DND-41 (cell line): Measurements from ENCODE around the gene MEMO1.
A peak's percentile ranks its signal among the peaks of the same experiment; 100 is the strongest.

Source experiments
- ATAC-seq: fragments of 200-7000 bp; cut with Tn5 transposase; 3 replicates; pipeline ENCODE4 v1.9.1; 2021; ENCODE audit warnings: low read depth; ENCODE audit not compliant: insufficient read depth
- DNase-seq: peaks from one replicate; pipeline ENCODE4 v3.0.0-alpha.2; 2020
- H2AFZ ChIP-seq: 2 replicates; pipeline ENCODE4 v1.6.0; 2012; ENCODE audit warnings: low read depth, low read length
- H3K27ac ChIP-seq: 2 replicates; pipeline ENCODE4 v1.5.1; 2012; ENCODE audit warnings: low read length, inconsistent platforms
- H3K27me3 ChIP-seq: fragments of 200-600 bp; sonication (generic); 2 replicates; pipeline ENCODE4 v1.6.0; 2012; ENCODE audit warnings: low read length, mild to moderate bottlenecking, inconsistent platforms; ENCODE audit not compliant: insufficient read depth, poor library complexity
- H3K36me3 ChIP-seq: 2 replicates; pipeline ENCODE4 v1.5.1; 2012; ENCODE audit warnings: low read length, inconsistent platforms; ENCODE audit not compliant: insufficient read depth
- H3K4me1 ChIP-seq: 2 replicates; pipeline ENCODE4 v1.5.1; 2012; ENCODE audit warnings: mild to moderate bottlenecking, low read length; ENCODE audit not compliant: insufficient read depth
- H3K4me2 ChIP-seq: 2 replicates; pipeline ENCODE4 v1.6.0; 2012; ENCODE audit warnings: mild to moderate bottlenecking, moderate library complexity, low read length, inconsistent platforms; ENCODE audit not compliant: insufficient read depth
- H3K4me3 ChIP-seq, 2 experiments: fragments of 200-600 bp in 1 of 2; shearing (Covaris generic) in 1 of 2; 2 replicates each; pipeline ENCODE4 v1.5.1; 2012 to 2016; ENCODE audit warnings: inconsistent platforms in 2 of 2, low read length in 2 of 2, mild to moderate bottlenecking in 2 of 2, low read depth in 1 of 2, moderate library complexity in 1 of 2
- H3K79me2 ChIP-seq: 2 replicates; pipeline ENCODE4 v1.6.0; 2012; ENCODE audit warnings: low read length, inconsistent platforms; ENCODE audit not compliant: insufficient read depth
- H3K9ac ChIP-seq: 2 replicates; pipeline ENCODE4 v1.6.0; 2012; ENCODE audit warnings: low read depth, mild to moderate bottlenecking, inconsistent platforms, low read length, moderate library complexity
- H3K9me3 ChIP-seq: 2 replicates; pipeline ENCODE4 v1.5.1; 2012; ENCODE audit warnings: low read length, moderate library complexity, mild to moderate bottlenecking, inconsistent platforms; ENCODE audit not compliant: insufficient read depth, severe bottlenecking
- H4K20me1 ChIP-seq: 2 replicates; pipeline ENCODE4 v1.6.0; 2012; ENCODE audit warnings: low read length; ENCODE audit not compliant: insufficient read depth
- CTCF ChIP-seq: IDR thresholded peaks from 2 replicates; pipeline ENCODE4 v1.5.1; 2012; ENCODE audit warnings: borderline replicate concordance, low read length, moderate library complexity, mild to moderate bottlenecking; ENCODE audit not compliant: poor library complexity, severe bottlenecking; ENCODE audit errors: extremely low read depth
- EZH2 ChIP-seq: IDR thresholded peaks from 3 replicates; pipeline ENCODE4 v1.6.1; 2012; ENCODE audit warnings: borderline replicate concordance, low read depth, mild to moderate bottlenecking, moderate library complexity, low read length, inconsistent platforms; ENCODE audit not compliant: severe bottlenecking

The MEMO1 gene

DNA sequence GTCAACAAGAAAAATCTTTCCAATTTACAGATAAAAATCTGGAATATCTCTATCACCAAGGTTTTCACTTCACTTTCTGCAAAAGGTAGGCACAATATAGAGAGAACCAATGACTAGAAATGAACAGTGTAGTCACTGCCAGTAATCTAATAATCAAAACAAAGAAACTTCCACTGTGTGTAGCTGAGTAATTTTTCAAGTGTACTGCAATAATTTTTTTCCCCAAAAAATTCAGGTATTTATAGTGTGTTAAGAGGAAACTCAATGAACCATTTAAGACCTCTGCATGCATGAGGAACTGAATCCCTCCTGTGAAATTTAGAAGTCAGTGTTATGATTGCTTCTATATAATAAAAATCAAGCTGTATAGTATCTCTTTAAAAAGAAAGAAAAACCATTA lies 121.8 kb downstream of the MEMO1 start:
- no peak overlapping the region for H3K9ac ChIP-seq

DNA sequence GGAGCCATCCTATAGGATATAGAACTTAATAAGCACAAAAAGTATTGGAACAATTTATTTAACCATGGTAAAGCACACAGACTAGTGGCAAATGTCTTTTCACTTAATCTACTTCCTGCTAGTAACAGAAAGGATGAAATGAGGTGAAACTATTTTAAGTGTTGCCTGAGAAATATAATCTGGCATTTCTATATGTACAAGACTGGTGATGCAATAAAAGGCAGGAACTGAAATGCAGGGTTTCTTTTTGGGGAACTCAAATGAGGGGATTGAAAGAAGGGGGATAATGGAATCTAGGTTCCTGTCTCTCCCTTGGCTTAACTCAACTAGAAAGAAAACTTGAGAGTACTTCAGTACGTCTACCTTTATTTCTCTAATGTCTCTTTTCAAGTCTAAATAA lies 122.3 kb downstream of the MEMO1 start:
- no peak overlapping the region for H3K4me2 ChIP-seq
- H3K27me3 ChIP-seq: no peaks in the 10 kb centered on the region
- no peak overlapping the region for H3K27ac ChIP-seq
- H4K20me1 ChIP-seq: no peaks in the 10 kb centered on the region
- H3K36me3 ChIP-seq: peaks cover 25% of the 10 kb centered on the region
- TF ChIP-seq CTCF (no peak), EZH2 (no peak)
- no peak overlapping the region for H3K9ac ChIP-seq
- DNase-seq: no peak
- no peaks in the 10 kb centered on the region for H3K4me1 ChIP-seq
- no peak overlapping the region for H2AFZ ChIP-seq
- H3K79me2 ChIP-seq: no peaks in the 10 kb centered on the region; the same call in 1 of the 2 replicates
- no peak overlapping the region for H3K4me3 ChIP-seq
- H3K9me3 ChIP-seq: no peaks in the 10 kb centered on the region
- ATAC-seq: no peak

More for the DNA sequence above, 121.8 kb downstream of the MEMO1 start:
- TF ChIP-seq EZH2: no peak
- no peak for TF ChIP-seq CTCF
- DNase-seq: no peak
- no peak overlapping the region for H3K4me3 ChIP-seq
- ATAC-seq: no peak
- H3K4me1 ChIP-seq: no peaks in the 10 kb centered on the region
- H3K27ac ChIP-seq: no peak overlapping the region
- no peak overlapping the region for H2AFZ ChIP-seq
- H3K9me3 ChIP-seq: no peaks in the 10 kb centered on the region
- H4K20me1 ChIP-seq: peaks cover under 1% of the 10 kb centered on the region; the same call in 1 of the 2 replicates
- no peaks in the 10 kb centered on the region for H3K27me3 ChIP-seq
- no peak overlapping the region for H3K4me2 ChIP-seq
- no peaks in the 10 kb centered on the region; the same call in 1 of the 2 replicates for H3K79me2 ChIP-seq
- peaks cover 25% of the 10 kb centered on the region for H3K36me3 ChIP-seq

DNA sequence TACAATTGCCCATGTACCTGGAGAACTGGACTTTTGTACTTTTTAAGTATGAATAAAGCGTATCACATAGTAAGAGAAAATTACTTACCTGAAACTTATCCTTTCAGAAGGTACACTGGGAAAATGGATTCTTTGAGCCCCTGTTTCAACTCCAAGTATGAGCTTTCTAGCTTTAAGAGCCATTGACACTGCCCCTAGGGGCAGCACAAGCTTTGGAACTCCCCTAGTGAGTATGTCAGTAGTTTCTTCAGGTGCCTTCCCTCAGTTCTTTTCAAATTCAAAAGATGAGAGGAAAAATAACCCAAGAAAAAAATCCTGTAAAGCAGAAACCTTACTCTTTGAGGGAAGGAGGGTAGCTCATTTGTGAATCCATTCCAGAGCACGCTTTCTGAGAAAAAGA lies 124.1 kb downstream of the MEMO1 start:
- TF ChIP-seq CTCF (peak; percentile 34), EZH2 (no peak)
- H3K9ac ChIP-seq: no peak overlapping the region
- no peaks in the 10 kb centered on the region for H3K4me1 ChIP-seq
- no peak overlapping the region for H3K27ac ChIP-seq
- H3K9me3 ChIP-seq: no peaks in the 10 kb centered on the region
- H3K27me3 ChIP-seq: no peaks in the 10 kb centered on the region
- no peaks in the 10 kb centered on the region for H3K79me2 ChIP-seq
- H3K4me3 ChIP-seq: no peak overlapping the region
- H4K20me1 ChIP-seq: no peaks in the 10 kb centered on the region
- H2AFZ ChIP-seq: no peak overlapping the region
- no peak overlapping the region for H3K4me2 ChIP-seq
- peak; percentile 54; the same call in 1 of the 3 replicates for ATAC-seq
- DNase-seq: no peak
- H3K36me3 ChIP-seq: peaks cover 24% of the 10 kb centered on the region

GRCh38 chr2:31877008-31877407 lies 133.8 kb downstream of the MEMO1 start:
- TF ChIP-seq CTCF (no peak), EZH2 (no peak)
- ATAC-seq (no peak), DNase-seq (no peak)
- peaks cover 9% of the 10 kb centered on the region; the same call in 1 of the 2 replicates for H3K36me3 ChIP-seq
- no peak overlapping the region for H3K4me2 ChIP-seq
- no peak overlapping the region for H3K27ac ChIP-seq
- no peaks in the 10 kb centered on the region for H3K79me2 ChIP-seq
- no peak overlapping the region for H3K4me3 ChIP-seq
- H3K4me1 ChIP-seq: no peaks in the 10 kb centered on the region
- no peak overlapping the region for H2AFZ ChIP-seq
- no peaks in the 10 kb centered on the region for H3K27me3 ChIP-seq
- no peaks in the 10 kb centered on the region for H4K20me1 ChIP-seq
- no peaks in the 10 kb centered on the region for H3K9me3 ChIP-seq
- H3K9ac ChIP-seq: no peak overlapping the region
